Measurements from ENCODE around the gene TRMT5.

TRMT5 gene

GRCh38 chr14:60945984-60946383 lies 34.9 kb downstream of the TRMT5 start:
- no peak for DNase-seq

DNA sequence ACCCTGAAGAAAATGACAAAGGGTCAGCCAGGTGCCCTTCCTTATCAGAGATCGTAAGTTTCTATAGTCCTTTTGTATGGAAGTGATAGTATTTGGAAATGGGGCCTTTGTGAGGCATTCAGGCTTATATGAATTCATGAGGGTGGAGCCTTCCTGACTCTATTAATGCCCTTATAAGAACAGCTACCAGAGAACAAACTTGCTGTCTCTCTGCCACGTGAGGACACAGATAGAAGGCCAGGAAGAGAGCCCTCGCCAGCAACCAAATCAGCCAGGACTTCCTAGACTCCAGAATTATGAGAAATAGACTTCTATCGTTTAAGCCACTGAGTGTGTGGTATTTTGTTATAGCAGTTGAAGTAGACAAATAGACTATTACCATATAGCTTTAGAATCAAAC lies 36.7 kb downstream of the TRMT5 start:
- no peak for TF ChIP-seq GATA1 (IDR thresholded peaks at IDR 0.05; ENCODE audit: low read depth, low read length)
- TF ChIP-seq POLR2A (IDR thresholded peaks at IDR 0.05; ENCODE audit: low read length): no peak
- DNase-seq: no peak

More at GRCh38 chr14:60945984-60946383, 34.9 kb downstream of the TRMT5 start:
- TF ChIP-seq GATA1 (IDR thresholded peaks at IDR 0.05; ENCODE audit: low read depth, low read length): no peak
- no peak for TF ChIP-seq POLR2A (IDR thresholded peaks at IDR 0.05; ENCODE audit: low read length)

DNA sequence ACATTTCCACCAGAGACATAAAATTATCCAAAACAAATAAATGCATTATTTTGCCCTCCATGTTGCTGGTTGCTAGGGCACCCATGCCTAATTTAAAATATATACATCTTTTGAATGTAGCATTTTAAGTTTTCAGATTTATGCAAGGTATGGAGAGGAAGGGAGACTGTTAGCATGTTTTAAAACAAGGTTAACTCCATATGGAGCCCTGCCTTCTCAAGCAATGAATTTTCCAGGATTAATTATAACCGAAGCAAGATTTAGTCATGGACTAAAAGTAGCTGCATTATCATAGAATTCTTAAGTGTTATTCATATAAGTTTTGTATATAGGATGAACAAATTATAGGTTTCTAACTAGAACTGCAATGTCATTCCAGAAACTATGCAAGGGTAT lies 37.2 kb downstream of the TRMT5 start:
- DNase-seq: no peak
- TF ChIP-seq POLR2A (IDR thresholded peaks at IDR 0.05; ENCODE audit: low read length) (no peak), GATA1 (IDR thresholded peaks at IDR 0.05; ENCODE audit: low read depth, low read length) (no peak)

DNA sequence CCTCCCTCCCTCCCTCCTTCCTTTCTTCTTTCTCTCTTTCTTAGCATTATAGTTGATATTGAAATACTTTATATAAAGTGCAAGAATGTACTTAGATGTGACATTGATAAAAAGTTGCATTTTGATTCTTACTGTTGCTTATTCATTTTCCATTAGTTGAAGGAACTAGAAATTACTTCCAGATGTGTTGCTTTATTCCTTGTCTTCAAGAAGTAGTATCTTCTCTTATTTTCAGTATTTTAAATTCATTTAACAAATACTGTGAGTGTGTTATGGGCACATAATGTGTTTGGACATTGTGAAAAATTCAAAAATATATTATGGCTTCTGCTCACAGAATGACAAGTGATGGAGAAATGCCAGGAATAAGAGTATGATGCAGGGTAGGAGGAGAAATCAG lies 45.6 kb downstream of the TRMT5 start:
- DNase-seq: no peak
- TF ChIP-seq POLR2A (IDR thresholded peaks at IDR 0.05; ENCODE audit: low read length) (no peak), GATA1 (IDR thresholded peaks at IDR 0.05; ENCODE audit: low read depth, low read length) (no peak)

- DNase-seq: peak; percentile 71 to 90
- no peak for TF ChIP-seq POLR2A (IDR thresholded peaks at IDR 0.05; ENCODE audit: low read length)
- no peak for TF ChIP-seq GATA1 (IDR thresholded peaks at IDR 0.05; ENCODE audit: low read depth, low read length)
These were observed 46.8 kb downstream of the TRMT5 start for GRCh38 chr14:60933920-60934655.

- DNase-seq: peak; percentile 16 to 53
- TF ChIP-seq POLR2A (IDR thresholded peaks at IDR 0.05; ENCODE audit: low read length): no peak
- TF ChIP-seq GATA1 (IDR thresholded peaks at IDR 0.05; ENCODE audit: low read depth, low read length): no peak
These were observed 49.7 kb downstream of the TRMT5 start for GRCh38 chr14:60931218-60931617.

GRCh38 chr14:60926002-60926401 lies 54.9 kb downstream of the TRMT5 start:
- DNase-seq: no peak
- no peak for TF ChIP-seq GATA1 (IDR thresholded peaks at IDR 0.05; ENCODE audit: low read depth, low read length)
- TF ChIP-seq POLR2A (IDR thresholded peaks at IDR 0.05; ENCODE audit: low read length): no peak

GRCh38 chr14:60925286-60925685 lies 55.6 kb downstream of the TRMT5 start:
- DNase-seq: no peak
- no peak for TF ChIP-seq GATA1 (IDR thresholded peaks at IDR 0.05; ENCODE audit: low read depth, low read length)
- no peak for TF ChIP-seq POLR2A (IDR thresholded peaks at IDR 0.05; ENCODE audit: low read length)

DNA sequence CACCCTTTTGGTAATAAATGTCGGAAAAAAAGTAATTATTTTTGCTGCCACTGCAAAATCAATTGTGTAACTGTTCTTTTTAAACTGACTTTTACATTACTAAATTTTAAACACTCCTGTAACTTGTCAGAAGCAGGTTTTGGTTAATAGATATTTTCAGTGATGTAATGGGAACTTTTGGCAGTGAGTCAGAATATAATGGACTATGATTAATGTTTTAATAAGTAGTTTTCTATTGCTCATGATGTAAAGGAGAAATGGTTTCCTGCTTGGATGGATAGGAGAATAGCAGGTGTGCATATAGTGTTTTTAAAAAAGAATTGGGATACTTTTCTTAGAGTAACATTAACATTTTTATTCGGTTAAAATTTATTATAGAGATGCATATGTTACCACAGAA lies 58.8 kb downstream of the TRMT5 start:
- DNase-seq: no peak
- TF ChIP-seq POLR2A (IDR thresholded peaks at IDR 0.05; ENCODE audit: low read length): no peak
